Gastrocnemius medialis (tissue), 4 donors: ENCODE data around the gene ARFGAP1.

ENCODE experiments used
- CTCF ChIP-seq, 5 experiments: fragments of 450-650 bp in 3 of 5; fragments of 200-600 bp in 2 of 5; sonication (generic) in 2 of 5; IDR thresholded peaks in 4 of 5; conservative IDR thresholded peaks in 1 of 5; 1 replicate in 4 of 5; 2 replicates in 1 of 5; pipeline ENCODE4 v1.5.1; 2016 to 2019; ENCODE audit warnings: antibody characterized with exemption in 5 of 5, mild to moderate bottlenecking in 3 of 5, moderate library complexity in 3 of 5
- POLR2A ChIP-seq, 2 donors: fragments of 450-650 bp; IDR thresholded peaks; one replicate each; pipeline ENCODE4 v1.6.1; 2017; ENCODE audit warnings: antibody characterized with exemption in 2 of 2, mild to moderate bottlenecking in 2 of 2, moderate library complexity in 2 of 2

- TF ChIP-seq POLR2A (IDR thresholded peaks at IDR 0.05) (no peak), CTCF (IDR thresholded peaks at IDR 0.05 in 4 of 5, conservative IDR thresholded peaks at IDR 0.05 in 1 of 5) (no peak)
Measured at GRCh38 chr20:63247671-63248228, 24.9 kb upstream of the ARFGAP1 start.
